ENCODE data around the gene CDK15. TPM values are rescaled to one million over a fixed set of nuclear protein-coding genes. Genes with fewer than 3 reads are reported as not detected.
A peak's percentile ranks its signal among the peaks of the same experiment; 100 is the strongest.
"Not testable (repeated sequence)": the region's sequence is repeated elsewhere in the genome, so short reads cannot be mapped to it uniquely, and the experiment has no call there.

The CDK15 gene
- total RNA-seq, 2 donors from 2014 or later = not detected

GRCh38 chr2:201781557-201782051, 24.7 kb upstream of the CDK15 start:
- Mint-ChIP-seq H3K27ac (peak overlapping the region; percentile 88 to 95), H3K9me3 (no peaks in the 10 kb centered on the region), H3K36me3 (peaks cover 0 to 10% of the 10 kb centered on the region in 2 donors)
- ATAC-seq = no peak
- peak in 1 of 2 donors; percentile 13 for DNase-seq (ENCODE audit: low spot score in 2 of 2)

GRCh38 chr2:201784563-201784962, 21.8 kb upstream of the CDK15 start:
- Mint-ChIP-seq H3K36me3 (peaks cover 0 to 10% of the 10 kb centered on the region in 2 donors), H3K9me3 (no peaks in the 10 kb centered on the region), H3K27ac (no peak overlapping the region)
- no peak for DNase-seq (ENCODE audit: low spot score in 2 of 2)
- ATAC-seq = no peak

- ATAC-seq (no peak), DNase-seq (ENCODE audit: low spot score in 2 of 2) (no peak)
- H3K9me3 Mint-ChIP-seq = no peaks in the 10 kb centered on the region
- no peak overlapping the region for H3K27ac Mint-ChIP-seq
- H3K36me3 Mint-ChIP-seq = peaks cover 0 to 10% of the 10 kb centered on the region in 2 donors
Measured at GRCh38 chr2:201785135-201785534, 21.2 kb upstream of the CDK15 start.

GRCh38 chr2:201786471-201786870, 19.9 kb upstream of the CDK15 start:
- no peak for DNase-seq (ENCODE audit: low spot score in 2 of 2)
- Mint-ChIP-seq H3K27ac (no peak overlapping the region), H3K36me3 (peaks cover 0 to 5% of the 10 kb centered on the region in 2 donors), H3K9me3 (no peaks in the 10 kb centered on the region)
- ATAC-seq = no peak

GRCh38 chr2:201788371-201788770, 18.0 kb upstream of the CDK15 start:
- Mint-ChIP-seq H3K9me3 (no peaks in the 10 kb centered on the region), H3K27ac (no peak overlapping the region), H3K36me3 (no peaks in the 10 kb centered on the region)
- DNase-seq (ENCODE audit: low spot score in 2 of 2) (no peak), ATAC-seq (no peak)

- Mint-ChIP-seq H3K9me3 (no peaks in the 10 kb centered on the region), H3K27ac (no peak overlapping the region), H3K36me3 (no peaks in the 10 kb centered on the region)
- ATAC-seq (no peak), DNase-seq (ENCODE audit: low spot score in 2 of 2) (no peak)
Measured at GRCh38 chr2:201789395-201789794, 16.9 kb upstream of the CDK15 start.

GRCh38 chr2:201790291-201790690, 16.0 kb upstream of the CDK15 start:
- Mint-ChIP-seq H3K36me3 (no peaks in the 10 kb centered on the region), H3K27ac (no peak overlapping the region), H3K9me3 (no peaks in the 10 kb centered on the region)
- ATAC-seq (no peak), DNase-seq (ENCODE audit: low spot score in 2 of 2) (no peak)

GRCh38 chr2:201790989-201791388, 15.3 kb upstream of the CDK15 start:
- H3K9me3 Mint-ChIP-seq = no peaks in the 10 kb centered on the region
- no peak for ATAC-seq
- H3K36me3 Mint-ChIP-seq = no peaks in the 10 kb centered on the region

GRCh38 chr2:201793631-201794030, 12.7 kb upstream of the CDK15 start:
- H3K9me3 Mint-ChIP-seq = no peaks in the 10 kb centered on the region
- ATAC-seq (no peak), DNase-seq (ENCODE audit: low spot score in 2 of 2) (no peak)
- no peak overlapping the region for H3K27ac Mint-ChIP-seq
- H3K36me3 Mint-ChIP-seq = no peaks in the 10 kb centered on the region

More at GRCh38 chr2:201790989-201791388, 15.3 kb upstream of the CDK15 start:
- no peak for DNase-seq (ENCODE audit: low spot score in 2 of 2)
- H3K27ac Mint-ChIP-seq = no peak overlapping the region

- ATAC-seq (no peak), DNase-seq (ENCODE audit: low spot score in 2 of 2) (no peak)
- Mint-ChIP-seq H3K9me3 (no peaks in the 10 kb centered on the region), H3K36me3 (no peaks in the 10 kb centered on the region), H3K27ac (no peak overlapping the region)
Measured at GRCh38 chr2:201794294-201794693, 12.0 kb upstream of the CDK15 start.

GRCh38 chr2:201795607-201796477, 10.5 kb upstream of the CDK15 start:
- DNase-seq (ENCODE audit: low spot score in 2 of 2) (peak in 1 of 2 donors; percentile 7), ATAC-seq (no peak)
- Mint-ChIP-seq H3K27ac (no peak overlapping the region), H3K36me3 (no peaks in the 10 kb centered on the region), H3K9me3 (no peaks in the 10 kb centered on the region)

GRCh38 chr2:201796478-201796865, 9.9 kb upstream of the CDK15 start:
- Mint-ChIP-seq H3K27ac (no peak overlapping the region), H3K36me3 (no peaks in the 10 kb centered on the region), H3K9me3 (no peaks in the 10 kb centered on the region)
- no peak for ATAC-seq
- no peak for DNase-seq (ENCODE audit: low spot score in 2 of 2)

- no peaks in the 10 kb centered on the region for H3K36me3 Mint-ChIP-seq
- DNase-seq (ENCODE audit: low spot score in 2 of 2) (no peak), ATAC-seq (no peak)
- no peaks in the 10 kb centered on the region for H3K9me3 Mint-ChIP-seq
- H3K27ac Mint-ChIP-seq = no peak overlapping the region
Measured at GRCh38 chr2:201797175-201797840, 9.0 kb upstream of the CDK15 start.

- H3K27ac Mint-ChIP-seq = no peak overlapping the region
- H3K36me3 Mint-ChIP-seq = no peaks in the 10 kb centered on the region
- ATAC-seq = no peak
- H3K9me3 Mint-ChIP-seq = no peaks in the 10 kb centered on the region
- no peak for DNase-seq (ENCODE audit: low spot score in 2 of 2)
Measured at GRCh38 chr2:201798252-201798913, 8.0 kb upstream of the CDK15 start.

GRCh38 chr2:201798914-201799285, 7.4 kb upstream of the CDK15 start:
- H3K27ac Mint-ChIP-seq; DNase-seq (ENCODE audit: low spot score in 2 of 2); H3K36me3 Mint-ChIP-seq; H3K9me3 Mint-ChIP-seq; ATAC-seq: not testable (repeated sequence)

GRCh38 chr2:201807452-201807999, 1.2 kb downstream of the CDK15 start:
- no peak for DNase-seq (ENCODE audit: low spot score in 2 of 2)
- Mint-ChIP-seq H3K9me3 (no peaks in the 10 kb centered on the region), H3K27ac (no peak overlapping the region), H3K36me3 (no peaks in the 10 kb centered on the region)
- no peak for ATAC-seq

GRCh38 chr2:201808027-201808426, 1.7 kb downstream of the CDK15 start:
- no peaks in the 10 kb centered on the region for H3K36me3 Mint-ChIP-seq
- H3K27ac Mint-ChIP-seq = no peak overlapping the region
- H3K9me3 Mint-ChIP-seq = no peaks in the 10 kb centered on the region
- ATAC-seq = no peak
- no peak for DNase-seq (ENCODE audit: low spot score in 2 of 2)

Data from activated naive CD4-positive, alpha-beta T cell treated with anti-CD3 and anti-CD28 coated beads, Interleukin-2, amount 50 U/mL, for 72 hours (primary cell).